NOMO-1 treated with dmso at 0.1 percent for 144 hours (cell line): ENCODE results near the gene TPRX2.
"Not testable (repeated sequence)": the region's sequence is repeated elsewhere in the genome, so short reads cannot be mapped to it uniquely, and the experiment has no call there.

Experiments used
- DNase-seq: peaks from one replicate; lab custom pipeline; 2025; ENCODE audit not compliant: unreplicated experiment; lab: John Stamatoyannopoulos, UW

Gene TPRX2, protein sequence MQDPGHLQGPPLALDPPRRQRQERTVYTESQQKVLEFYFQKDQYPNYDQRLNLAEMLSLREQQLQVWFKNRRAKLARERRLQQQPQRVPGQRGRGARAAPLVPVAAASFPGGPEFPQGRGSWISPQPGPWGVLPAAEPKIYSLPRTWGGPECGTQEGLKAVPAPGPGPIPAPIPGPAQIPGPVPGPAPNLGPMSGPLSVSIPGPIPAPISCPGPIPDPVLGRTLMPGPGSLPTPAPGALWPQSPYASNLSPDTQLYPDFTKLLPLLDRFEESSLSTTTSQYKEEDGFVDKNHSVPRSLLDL

GRCh38 chr19:47858646-47859285 lies at the start of gene TPRX2:
Gene TPRX2, plus strand, starts transcription at chr19:47859235. Its CDS starts 12 bp downstream, at chr19:47859247.
- DNase-seq = not testable (repeated sequence)

GRCh38 chr19:47813304-47813994 lies 45.6 kb upstream of the TPRX2 start:
- DNase-seq = peak; percentile 16

DNA sequence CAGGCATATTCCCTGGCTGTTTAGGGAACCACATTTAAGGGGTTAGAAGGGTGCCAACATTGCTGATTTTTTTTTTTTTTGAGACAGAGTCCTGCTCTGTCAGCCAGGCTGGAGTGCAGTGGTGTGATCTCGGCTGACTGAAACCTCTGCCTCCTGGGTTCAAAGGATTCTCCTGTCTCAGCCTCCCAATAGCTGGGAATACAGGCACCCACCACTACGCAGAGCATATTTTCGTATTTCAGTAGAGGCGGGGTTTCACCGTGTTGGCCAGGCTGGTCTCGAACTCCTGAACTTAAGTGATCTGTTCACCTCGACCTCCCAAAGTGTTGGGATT lies 45.1 kb upstream of the TPRX2 start:
- no peak for DNase-seq

DNA sequence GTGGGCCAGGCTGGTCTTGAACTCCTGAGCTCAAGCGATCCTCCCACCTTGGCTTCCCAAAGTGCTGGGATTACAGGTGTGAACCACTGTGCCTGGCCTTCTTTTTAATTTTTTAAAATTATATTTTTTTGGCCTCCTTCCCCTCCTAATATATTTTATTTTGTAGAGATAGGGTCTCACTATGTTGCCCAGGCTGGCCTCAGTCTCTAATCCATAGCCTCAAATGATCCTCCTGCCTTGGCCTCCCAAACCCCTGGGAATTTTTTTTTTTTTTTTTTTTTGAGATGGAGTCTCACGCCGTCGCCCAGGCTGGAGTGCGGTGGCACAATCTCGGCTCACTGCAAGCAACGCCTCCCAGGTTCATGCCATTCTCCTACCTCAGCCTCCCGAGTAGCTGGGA lies 42.8 kb upstream of the TPRX2 start:
- not testable (repeated sequence) for DNase-seq

DNA sequence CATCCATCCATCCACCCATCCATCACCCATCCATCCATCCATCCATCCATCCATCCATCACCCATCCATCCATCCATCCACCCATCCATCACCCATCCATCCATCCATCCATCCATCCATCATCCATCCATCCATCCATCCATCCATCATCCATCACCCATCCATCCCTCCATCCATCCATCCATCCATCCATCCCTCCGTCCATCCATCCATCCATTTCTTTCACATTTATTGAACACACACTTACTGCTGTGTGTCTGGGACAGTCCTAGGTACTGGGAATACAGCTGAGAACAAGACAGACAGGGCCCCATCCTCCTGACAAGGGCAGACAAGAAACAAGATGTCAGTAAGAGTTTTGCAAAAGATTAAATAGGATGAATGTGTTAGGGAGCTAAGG lies 40.8 kb upstream of the TPRX2 start:
- not testable (repeated sequence) for DNase-seq

- DNase-seq = no peak
Measured at GRCh38 chr19:47819858-47820257, 39.2 kb upstream of the TPRX2 start.

DNA sequence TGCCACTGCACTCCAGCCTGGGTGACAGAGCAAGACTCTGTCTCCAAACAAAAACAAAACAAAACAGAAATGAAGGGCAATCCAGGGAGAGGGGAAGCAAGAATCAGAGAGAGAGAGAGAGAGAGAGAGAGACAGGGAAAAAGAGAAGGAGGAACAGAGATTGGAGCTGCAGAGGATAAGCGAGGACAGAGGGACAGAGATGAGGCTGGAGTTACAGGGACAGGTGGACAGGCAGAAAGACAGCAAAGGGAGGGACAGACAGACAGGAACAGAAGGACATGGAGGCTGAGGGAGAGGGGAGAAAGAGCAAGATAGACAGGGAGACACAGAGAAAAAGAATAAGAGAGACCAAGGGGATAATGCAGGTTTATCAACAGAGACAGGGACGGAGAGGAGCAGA lies 38.6 kb upstream of the TPRX2 start:
- no peak for DNase-seq

- DNase-seq = no peak
Measured at GRCh38 chr19:47821460-47822020, 37.5 kb upstream of the TPRX2 start, which contains the start of gene CRX. Gene CRX, plus strand, starts transcription at chr19:47821937. Its CDS starts 12,507 bp downstream, at chr19:47834444.

- DNase-seq = no peak
Measured at GRCh38 chr19:47824396-47824795, 34.6 kb upstream of the TPRX2 start.

GRCh38 chr19:47826800-47827199 lies 32.2 kb upstream of the TPRX2 start:
- no peak for DNase-seq

- no peak for DNase-seq
Measured at GRCh38 chr19:47832723-47833122, 26.3 kb upstream of the TPRX2 start.

GRCh38 chr19:47836038-47836437 lies 23.0 kb upstream of the TPRX2 start:
- DNase-seq = no peak

- DNase-seq = no peak
Measured at GRCh38 chr19:47839411-47839810, 19.6 kb upstream of the TPRX2 start.

DNA sequence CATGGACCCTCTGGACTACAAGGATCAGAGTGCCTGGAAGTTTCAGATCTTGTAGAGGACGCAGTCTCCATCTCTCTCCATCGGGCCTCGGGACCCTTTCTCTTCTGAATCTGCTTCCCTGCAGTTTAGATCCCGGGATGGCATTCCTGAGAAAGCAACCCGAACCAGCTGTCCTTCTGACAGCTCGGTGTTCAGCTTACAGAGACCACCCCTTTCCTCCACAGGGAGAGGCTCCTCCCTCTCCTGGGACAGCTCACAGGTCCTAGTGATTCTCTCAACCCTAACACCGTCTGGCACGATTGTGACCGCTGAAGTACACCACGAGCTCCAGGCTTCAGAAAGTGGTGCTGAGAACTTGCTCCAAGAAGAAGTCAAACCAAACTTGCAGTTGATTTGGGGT lies 19.1 kb upstream of the TPRX2 start:
- DNase-seq = no peak

- no peak for DNase-seq
Measured at GRCh38 chr19:47842941-47843340, 16.1 kb upstream of the TPRX2 start.

GRCh38 chr19:47848425-47848822 lies 10.6 kb upstream of the TPRX2 start:
- no peak for DNase-seq

DNA sequence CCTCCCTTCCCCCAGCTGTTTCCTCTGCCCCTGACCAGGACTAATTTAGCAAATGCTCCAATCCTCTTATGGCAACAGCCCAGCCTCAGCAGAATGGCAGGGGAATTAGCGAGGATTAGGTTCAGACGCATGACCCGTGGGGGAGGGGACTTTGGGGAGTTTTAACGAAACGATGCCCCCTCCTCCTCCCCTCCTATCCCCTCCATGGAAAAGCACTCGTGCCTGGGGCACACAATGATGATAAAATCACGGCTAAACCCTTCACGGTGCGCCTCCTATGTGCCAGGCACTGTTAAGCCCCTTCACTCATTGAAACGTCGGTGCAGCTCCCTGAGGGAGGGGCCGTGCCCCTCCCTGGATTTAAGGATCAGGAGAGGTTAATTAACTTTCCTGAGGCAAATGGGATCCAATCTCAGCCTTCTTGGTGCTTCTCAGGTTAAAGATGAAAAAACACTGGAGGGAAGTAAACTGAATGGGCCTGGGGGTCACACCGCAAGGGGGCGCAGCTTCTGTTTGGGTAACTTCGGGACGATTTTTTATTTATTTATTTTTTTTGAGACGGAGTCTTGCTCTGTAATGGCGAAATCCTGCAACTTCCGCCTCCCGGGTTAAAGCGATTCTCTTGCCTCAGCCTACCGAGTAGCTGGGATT lies 10.1 kb upstream of the TPRX2 start:
- DNase-seq = no peak

- DNase-seq = no peak
Measured at GRCh38 chr19:47853003-47853402, 6.0 kb upstream of the TPRX2 start.

DNA sequence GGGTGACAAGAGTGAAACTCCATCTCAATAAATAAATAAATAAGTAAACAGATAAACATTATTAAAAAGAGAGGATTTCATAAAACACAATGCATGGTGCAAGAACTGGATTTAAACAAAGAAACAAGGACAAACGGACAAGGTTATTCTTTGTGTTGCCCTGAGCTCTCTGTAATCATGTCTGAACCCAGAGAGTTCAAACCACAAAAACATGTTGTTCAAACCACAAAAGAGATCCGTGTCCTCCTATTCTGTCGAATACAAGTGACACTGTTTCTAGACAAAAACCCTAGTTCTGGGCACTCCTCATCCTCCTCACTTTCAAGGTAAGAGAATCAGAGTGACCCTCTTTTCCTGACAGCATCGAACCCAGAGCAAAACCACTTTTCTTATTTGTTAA lies 4.6 kb upstream of the TPRX2 start:
- DNase-seq = no peak

- DNase-seq = not testable (repeated sequence)
Measured at GRCh38 chr19:47858231-47858630, 804 bp upstream of the TPRX2 start.

DNA sequence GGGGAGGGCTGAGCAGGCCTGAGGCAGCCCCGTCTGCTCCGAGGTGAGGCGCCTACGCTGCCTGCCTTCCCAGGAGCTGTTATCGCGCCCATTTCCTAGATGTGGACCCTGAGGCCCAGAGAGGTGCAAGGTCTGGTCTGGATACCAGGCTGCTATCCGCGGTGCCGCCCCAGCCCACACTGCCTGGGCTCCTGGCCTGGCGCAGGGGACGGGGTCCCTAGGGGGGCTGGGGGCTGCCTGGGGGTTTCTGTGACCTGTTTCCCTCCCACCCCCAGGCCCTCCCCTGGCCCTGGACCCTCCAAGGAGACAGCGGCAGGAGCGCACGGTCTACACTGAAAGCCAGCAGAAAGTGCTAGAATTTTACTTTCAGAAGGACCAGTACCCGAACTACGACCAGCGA lies 803 bp downstream of the TPRX2 start:
- DNase-seq = not testable (repeated sequence)
